IPS-NIHi11 (cell line): ENCODE measurements around the gene SLC35E1.
A peak's percentile ranks its signal among the peaks of the same experiment; 100 is the strongest.
"Not testable (repeated sequence)": the region's sequence is repeated elsewhere in the genome, so short reads cannot be mapped to it uniquely, and the experiment has no call there.

Source experiments
- DNase-seq: peaks from one replicate; pipeline ENCODE4 v3.0.0; 2012; ENCODE audit warnings: mixed read lengths, low spot score

SLC35E1 gene

DNA sequence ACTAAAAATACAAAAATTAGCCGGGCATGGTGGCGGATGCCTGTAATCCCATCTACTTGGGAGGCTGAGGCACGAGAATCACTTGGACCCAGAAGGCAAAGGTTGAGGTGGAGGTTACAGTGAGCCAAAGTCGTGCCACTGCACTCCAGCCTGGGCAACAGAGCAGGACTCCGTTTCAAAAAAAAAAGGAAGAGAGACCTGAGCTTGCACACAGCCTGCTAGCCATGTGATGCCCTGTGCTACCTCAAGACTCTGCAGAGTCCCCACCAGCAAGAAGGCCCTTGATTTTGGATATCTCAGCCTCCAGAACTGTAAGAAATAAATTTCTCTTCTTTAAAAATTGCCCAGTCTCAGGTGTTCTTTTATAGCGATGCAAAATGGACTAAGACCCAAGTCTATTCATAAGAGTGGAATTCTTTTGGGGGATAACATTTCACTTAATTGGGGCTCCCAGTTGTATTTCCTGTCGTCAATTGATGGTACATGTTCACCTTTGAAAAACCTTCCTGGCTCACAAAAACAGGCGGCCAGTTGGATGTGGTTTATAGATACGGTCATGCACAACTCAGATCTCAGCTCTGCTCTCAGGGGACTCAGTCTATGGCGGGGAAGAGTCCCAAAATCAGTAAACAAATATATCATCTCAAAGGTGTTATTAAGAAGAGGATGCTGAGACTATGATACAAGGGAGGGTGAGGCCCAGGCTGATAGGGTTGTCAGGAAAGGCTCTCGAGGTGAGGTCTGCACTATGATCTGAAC is 27.6 kb downstream of the SLC35E1 start:
- DNase-seq, result no peak

DNA sequence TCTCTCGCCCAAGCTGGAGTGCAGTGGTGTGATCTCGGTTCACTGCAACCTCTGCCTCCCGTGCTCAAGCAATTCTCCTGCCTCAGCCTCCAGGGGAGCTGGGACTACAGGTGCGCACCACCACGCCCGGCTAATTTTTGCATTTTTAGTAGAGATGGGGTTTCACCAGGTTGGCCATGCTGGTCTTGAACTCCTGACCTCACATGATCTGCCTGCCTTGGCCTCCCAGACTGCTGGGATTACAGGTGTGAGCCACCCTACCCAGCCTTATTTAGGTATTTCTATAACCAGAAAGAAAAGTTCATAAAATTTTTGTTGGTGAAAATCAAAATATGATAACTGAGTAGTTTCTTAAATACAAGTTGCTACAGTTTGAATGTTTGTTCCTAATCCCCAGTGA is 28.5 kb downstream of the SLC35E1 start:
- not testable (repeated sequence) for DNase-seq

DNA sequence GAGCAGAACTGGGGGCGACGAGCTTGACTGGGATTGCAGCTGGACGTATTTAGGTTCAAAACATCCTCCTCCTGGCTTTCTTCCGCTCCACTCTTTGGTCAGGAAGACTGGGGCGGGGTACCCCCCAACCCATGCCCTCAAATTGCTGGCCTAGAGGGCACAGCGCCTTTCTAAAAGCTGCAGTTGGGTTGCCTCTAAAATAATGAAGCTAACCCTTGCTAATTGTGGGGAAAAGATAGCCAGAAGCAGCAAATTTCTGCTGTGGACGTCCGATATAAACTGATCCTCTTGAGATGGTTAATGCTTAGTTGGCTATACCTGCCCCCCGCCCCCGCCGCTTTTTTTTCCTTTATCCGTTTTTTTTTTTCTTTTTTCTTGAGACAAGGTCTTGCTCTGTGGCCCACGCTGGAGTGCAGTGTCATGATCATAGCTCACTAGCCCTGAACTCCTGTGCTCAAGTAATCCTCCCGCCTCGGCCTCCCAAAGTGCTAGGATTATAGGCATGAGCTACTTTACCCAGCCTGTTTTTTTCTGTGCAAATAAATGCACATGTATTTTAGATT is 29.2 kb downstream of the SLC35E1 start:
- DNase-seq, result no peak

DNA sequence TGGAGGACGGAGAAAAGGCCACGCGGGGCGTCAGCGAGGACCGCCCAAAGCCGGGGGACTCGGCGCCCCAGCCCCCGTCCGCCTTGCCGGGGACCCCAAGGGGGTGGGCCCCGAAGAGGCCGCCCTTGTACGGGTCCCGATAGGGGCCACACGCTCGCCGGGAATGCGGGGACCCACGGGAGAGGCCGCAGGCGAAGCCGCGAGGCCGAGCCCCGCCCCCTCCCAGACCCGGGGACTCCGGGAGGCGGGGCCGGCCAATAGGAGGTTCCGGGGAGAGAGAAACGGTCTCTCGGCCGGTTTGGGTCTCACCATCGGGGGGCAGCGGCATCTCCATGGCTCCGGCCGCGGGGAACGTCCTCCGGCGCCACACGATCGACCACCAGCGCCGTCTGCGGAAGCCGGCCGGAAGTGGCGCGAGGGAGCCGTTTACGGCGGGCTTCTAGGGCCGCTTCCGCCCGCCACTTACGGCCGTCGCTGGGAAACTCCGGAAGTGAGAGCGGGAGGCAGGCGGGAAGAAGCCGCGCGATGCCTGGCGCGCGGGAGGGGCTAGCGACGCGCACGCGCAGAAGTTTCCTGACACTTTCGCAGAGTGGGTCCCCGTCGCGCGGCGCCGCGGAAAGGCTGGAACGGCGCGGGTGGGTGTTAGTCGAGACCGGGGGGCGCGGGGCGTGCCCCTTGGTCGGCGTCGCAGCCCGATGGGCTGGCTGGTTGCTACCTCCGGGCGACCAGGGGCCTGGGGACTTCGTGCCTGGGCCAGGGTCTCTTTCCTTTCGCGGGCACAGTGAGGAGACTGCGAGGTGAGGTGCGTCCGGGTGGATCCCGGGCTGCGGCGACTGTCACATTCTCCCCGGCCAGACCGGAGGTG is 29.9 kb downstream of the SLC35E1 start, which contains the start of gene CHERP:
CHERP (minus strand) TSS at position 393 of the 865 bp plus-strand sequence; CDS start at position 334, 59 bp downstream.
- peak; percentile 94 for DNase-seq

DNA sequence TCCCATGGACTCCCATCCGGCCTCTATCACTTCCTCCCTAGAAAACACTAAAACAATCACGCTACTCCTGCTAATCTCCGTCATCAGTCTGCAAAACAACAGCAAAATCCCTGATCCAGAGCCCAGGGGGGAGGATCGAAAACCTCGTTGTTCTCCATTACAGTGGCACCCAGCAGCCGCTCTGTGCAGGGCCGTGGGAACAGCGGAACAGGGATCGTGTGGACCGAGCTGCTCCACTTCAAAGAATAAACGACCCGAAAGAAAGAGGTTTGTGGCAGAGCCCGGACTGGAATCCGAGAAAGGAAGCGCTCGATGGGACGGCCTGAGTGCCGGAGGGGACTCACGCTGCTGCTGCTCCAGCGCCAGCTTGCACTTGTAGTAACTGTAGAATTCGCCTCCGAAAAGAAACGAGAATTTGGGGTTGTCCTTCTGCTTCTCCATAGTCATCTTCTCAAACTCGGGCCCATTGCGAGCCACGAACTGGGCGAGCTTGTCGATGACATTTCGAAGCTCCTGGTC is 30.6 kb downstream of the SLC35E1 start:
- DNase-seq, result no peak

DNA sequence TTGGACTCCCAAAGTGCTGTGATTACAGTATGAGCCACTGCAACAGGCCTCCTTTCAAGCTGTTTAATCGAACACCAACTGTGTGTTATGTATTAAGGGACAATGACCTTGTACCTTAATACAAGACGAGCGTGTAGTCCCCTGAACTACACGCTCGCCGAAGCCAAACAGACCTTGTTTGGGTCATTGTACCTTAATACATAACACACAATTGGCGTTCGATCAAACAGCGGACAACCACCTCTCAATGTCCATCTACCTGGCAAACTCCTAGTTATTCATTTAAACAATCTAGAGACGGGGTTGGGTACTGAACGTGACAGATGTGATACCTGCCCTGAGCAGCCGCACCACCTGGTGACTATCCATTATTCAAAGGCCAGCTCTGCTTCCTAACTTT is 31.3 kb downstream of the SLC35E1 start:
- DNase-seq, result no peak

DNA sequence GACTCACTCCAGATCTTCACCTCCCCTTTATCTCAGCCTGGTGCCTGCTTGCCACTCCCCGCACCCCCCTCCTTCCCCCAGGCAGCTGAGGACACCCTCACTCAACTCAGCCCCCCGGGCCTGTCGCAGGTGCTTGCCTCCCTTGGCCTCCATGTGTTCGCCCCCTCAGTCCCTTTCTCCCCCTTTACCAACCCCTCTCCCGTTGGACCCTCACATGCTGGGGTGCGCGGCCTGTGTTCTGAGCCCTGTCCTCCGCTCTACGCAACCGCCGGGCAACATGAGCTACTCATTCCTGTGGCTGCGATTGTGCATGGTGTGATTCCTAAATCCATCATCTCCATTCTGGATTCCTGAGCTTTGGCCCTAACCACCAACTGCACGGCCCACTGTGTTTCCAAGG is 35.1 kb downstream of the SLC35E1 start:
- DNase-seq, result no peak

DNA sequence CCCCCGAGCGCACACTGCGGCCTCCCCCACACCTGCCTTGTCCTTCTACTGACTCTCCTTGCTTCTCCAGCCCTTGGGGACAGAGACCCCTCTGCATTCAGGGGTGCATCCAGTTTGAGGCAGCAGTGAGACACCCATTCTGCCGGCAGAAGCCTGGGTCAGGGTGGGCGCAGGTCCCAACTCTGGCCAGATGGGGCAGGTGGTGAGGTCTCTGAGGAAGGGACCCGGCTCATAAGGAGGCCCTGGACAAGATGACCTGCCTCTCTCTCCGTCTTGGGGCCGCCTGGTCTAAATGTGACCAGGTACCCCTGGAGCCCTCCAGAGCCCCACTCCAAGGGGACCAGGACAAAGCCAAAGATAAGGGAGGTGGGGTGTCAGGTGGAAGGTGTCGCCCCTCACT is 36.1 kb downstream of the SLC35E1 start:
- DNase-seq, result peak; percentile 38

DNA sequence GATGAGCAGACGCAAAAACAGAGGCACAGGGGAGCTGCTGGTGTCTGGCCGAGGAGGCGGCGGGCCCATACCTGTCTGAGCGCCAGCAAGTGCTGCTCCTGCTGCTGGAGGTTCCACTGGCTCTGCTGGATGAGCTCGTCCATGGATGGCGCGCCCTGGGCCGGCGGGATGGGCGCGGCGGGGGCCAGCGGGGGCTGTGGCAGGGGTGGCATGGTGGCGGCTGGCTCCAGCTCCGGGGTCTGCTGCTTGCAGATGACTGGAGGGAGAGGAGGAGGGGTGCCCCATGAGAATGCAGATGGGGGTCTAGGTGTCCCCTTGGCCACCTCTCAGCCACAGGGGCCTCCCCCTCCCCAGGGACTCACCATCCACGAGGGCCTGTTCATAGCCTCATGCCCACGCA is 36.8 kb downstream of the SLC35E1 start:
- DNase-seq, result peak; percentile 9

DNA sequence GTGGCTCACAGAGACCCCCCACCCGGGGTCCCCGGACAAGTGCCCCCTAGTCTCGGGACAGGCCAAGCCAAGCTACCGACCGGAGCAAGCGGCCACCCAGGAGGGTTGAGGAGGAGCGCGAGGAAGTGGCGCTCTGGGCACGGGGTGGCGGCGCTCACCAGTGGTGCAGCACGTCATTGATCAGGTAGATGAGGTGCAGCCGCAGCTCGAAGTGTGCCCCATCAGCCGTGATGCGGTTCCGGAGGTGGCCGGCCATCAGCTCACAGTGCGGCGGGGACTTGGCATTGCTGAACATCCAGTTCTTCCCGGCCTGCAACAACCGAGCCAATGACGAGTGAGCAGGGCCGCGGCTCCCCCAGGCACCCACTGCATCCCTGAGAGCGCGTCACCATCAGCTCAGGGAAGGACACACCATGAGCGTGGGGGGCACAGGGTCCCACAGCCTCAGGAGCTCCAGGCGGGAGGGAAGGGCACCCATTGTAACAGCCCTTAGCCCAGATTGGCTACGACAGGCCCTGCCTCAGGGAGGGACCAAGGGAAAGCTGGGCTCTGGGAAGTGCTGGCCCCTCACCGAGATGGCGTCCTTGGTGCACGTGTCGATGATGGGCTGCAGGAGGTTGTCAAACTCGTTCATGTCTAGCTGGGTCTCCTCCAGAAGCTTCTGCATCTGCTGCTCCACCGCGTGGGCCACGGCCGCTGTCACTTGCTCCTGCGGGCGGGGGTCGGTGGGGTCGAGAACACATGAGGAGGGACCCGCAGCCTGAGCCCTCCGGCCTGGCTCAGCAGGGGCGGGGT is 39.6 kb downstream of the SLC35E1 start:
- DNase-seq, result peak; percentile 3

DNA sequence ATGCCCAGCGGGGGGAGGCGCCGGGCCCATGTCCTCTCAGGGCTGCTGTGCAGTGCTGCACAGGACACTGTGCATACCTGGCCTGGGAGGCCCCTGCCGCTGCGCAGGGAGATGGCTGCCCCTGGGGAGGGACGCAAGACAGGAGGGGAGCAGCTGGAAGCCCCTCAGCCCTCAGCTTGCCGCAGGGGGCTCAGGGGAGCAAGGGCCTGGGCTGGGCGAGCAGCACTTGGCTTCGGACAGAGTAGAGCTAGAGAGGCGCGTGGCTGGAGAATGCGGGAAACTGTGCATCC is 40.9 kb downstream of the SLC35E1 start:
- DNase-seq, result no peak

DNA sequence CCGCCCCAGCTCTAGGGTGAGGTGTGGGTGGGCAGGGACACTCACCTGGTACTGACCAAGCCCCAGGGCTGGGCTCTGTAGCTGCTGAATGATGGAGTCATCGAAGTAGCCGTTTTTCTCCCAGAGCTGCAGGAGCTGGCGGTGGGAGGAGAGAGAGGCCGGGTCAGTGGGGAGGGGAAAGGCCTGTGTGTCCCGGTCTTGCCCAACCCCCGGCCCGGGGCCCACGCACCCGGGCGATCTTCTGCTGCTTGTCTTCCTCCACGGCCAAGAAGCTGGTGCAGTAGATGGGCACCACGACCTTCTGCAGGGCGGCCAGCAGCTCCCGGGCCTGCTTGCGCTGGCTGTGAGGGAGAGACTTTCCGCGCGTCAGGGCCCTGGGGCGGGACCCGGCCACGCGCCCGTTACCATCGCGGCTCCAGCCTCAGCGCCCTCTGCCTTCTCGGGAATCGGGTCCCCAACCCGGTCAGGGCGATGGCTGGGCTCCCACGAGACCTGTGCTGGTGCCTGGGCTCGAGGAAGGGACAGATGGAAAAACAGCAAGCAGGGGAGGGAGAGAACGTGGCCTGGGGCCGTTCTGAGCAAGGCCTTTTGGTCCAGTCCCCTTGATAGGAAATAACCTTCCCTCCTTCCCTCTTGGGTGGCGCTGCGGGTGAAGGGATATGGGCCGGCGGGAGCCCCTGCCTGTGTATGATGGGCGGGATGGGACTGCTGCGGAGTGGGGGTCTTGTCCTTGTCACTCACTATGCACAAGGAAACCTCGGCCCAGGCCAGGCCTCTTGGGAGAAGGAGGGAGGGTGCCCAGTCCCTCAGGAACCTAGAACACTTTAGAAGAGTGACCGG is 41.5 kb downstream of the SLC35E1 start:
- DNase-seq, result no peak

DNA sequence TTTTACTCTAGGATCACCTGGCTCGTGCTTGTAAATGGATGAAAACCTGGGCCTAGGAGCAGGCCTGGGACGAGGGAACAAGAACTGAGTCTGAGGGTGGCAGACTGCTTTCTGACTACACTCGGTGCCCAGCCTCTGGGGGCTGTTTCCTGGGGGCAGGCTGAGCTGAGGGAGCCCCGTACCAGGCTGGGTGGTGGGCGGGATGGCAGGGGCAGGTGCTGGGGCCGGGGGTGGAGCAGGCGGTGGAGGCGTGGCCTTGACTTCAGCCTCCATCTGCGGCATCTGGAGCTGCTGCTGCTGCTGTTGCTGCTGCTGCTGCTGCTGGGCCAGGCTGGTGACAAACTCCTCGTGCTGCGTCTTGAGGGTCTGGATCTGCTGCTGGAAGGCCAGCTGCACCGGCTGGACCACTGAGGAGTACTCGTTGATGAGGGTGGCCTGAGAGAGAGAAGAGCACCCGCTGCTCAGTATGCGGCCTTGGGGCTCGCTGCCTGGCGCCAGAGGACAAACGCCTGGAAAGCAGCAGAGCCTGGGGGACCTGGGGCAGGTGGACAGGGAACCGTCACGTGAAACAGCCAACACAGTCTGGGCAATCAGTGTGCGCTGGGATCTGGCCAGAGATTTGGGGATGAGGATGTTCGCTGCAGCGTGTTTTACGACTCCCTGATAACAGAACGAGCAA is 42.6 kb downstream of the SLC35E1 start:
- DNase-seq, result no peak

DNA sequence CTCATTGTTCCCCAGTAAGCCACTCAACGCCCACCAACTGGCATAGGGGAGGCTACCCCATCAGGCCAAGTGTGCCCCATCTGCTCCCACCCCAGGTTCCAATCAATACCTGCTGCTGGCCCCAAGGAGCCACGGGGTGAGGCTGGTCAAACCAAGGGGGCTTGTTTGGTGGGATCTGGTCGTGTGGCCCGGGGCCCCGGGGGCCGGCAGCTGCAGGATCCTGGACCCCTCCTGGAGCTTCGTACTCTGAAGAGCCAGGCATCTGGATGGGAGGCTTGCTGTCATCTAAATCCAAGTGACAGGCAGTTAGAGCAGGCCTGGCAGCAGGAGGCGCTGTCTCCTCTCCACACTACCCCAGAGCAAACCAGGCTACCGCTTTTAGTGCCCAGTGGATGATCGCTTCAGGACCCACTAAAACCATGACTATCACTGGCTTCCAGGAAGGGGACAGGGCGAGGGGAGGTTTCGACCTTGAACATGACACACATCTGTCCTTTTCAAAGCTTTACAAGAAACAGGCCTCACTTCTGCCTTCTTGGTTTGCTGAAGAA is 44.2 kb downstream of the SLC35E1 start:
- DNase-seq, result peak; percentile 59

DNA sequence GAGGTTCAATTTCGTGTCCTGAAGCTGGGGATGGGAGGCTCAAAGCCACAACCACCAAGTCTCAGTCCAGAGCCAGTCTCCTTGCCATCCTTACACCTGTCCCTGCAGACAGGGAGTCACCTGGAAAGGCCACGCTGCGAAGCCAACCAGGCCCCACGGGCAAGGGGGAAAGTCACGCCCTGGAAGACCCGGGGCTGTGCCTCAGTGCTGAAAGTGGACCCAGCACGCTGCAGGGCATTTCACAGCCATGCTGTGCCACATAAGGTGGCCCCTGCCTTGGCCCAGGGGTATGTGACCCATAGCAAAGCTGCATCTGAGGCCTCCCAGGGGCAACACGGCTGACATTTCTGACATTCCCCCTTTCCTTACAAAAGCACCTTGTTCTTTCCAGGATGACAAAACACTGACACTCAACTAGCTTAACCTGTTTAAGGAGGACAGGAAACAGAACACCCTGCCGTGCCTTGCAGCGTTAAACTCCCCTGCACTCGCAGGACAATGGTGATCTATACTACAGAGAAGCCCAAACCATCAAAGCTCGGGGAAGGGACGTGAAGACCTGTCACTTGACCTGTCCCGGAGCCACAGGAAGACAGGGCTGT is 44.8 kb downstream of the SLC35E1 start:
- no peak for DNase-seq

DNA sequence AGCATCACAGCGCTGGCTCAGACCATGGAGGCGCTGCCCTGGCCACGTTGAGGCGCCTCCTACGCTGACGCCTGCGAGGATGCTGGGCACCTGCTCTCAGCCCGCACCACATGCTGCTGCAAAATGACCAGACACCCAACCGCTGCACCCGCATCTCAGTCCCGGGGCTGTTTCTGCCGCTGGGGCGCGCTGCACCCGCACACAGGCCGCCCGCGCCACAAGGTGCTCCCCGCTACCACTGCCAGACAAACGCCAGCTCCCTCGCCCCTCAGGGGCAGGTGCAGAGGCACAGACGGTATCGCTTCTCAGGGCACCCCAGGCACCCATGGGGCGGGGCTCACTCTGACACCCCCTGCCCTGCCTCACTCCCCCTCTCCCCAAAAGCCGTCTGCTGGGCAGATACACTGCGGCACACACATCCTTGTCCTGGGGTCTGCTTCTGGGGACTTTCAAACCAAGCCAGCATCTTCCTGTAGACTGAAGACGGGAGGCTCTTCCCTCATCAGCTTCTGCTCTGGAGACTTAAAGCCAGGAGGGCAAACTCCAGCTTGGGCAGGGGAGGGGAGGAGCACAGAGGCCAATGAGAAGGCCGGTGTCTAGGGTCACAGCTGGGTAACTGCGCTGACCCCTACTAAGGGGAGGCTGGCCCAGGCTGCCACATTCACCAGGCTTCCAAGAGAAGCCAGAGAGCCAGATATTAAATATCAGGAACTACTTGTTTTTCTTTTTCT is 46.3 kb downstream of the SLC35E1 start:
- peak; percentile 27 for DNase-seq

DNA sequence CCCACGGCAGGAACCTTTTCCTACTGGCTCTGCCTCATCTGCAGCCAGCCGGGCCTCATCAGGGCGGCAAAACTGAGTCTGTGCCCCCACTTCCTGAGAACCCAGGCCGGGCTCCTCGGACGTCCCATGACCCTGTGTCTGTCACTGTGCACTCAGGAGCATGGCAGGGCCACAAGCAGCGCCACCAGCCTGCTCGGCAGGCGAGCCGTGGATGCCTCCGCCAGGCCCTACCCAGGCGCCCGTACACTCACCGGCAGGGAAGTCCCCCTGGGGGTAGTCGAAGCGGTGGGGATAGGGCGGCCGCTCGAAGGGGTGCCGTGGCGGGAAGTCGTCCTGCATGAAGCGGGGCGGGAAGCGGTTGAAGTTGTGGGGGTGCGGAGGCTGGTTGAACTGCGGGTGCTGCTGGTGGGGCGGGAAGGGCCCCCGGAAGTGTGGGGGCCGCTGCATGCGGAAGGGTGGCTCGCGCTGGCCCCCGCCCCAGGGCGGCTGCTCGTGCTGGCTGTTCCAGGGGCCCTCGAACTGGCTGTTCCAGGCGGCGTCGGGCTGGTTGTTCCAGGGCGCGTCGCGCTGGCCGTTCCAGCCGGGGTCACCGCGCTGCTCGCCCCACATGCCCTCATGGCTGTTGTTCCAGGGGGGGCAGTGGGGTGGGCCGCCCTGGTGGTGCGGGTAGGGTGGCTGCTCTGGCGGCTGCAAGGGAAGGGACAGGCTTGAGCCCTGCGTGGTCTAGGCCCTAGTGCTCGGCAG is 47.1 kb downstream of the SLC35E1 start:
- DNase-seq, result peak; percentile 15
